ENCODE results near the gene FLNB.
"Not testable (repeated sequence)": the region's sequence is repeated elsewhere in the genome, so short reads cannot be mapped to it uniquely, and the experiment has no call there.

Gene FLNB

DNA sequence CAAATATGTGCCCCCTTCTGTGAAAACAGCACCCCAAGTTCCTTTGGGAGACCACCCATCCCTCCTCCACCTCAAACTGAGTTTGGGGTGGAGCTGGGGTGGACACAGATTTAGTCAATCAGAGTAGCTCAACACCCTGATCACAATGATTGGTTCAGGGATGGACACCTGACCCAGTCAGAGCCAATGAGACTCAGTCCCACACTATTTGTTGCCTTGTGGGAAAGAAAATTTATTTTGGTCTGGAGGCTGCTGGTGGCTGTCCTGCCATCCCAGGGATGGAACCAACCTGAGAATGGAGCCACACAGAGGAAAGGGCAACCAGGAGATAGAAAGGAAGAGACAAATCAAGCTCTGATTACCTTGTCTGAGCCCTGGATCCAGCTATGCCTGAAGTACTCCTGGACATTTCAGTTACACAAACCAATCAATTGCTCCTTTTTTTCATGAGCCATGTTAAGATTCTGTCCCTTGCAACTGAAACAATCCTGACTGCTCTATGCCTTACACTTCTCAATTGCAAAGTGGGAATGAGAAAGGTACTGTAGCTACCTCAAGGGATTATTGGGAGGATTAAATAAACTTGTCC lies 192.0 kb downstream of the FLNB start:
- no peak overlapping the region for H3K4me3 ChIP-seq (ENCODE audit: control insufficient read depth, low read depth, low read length)
- TF ChIP-seq, protein P1, sequence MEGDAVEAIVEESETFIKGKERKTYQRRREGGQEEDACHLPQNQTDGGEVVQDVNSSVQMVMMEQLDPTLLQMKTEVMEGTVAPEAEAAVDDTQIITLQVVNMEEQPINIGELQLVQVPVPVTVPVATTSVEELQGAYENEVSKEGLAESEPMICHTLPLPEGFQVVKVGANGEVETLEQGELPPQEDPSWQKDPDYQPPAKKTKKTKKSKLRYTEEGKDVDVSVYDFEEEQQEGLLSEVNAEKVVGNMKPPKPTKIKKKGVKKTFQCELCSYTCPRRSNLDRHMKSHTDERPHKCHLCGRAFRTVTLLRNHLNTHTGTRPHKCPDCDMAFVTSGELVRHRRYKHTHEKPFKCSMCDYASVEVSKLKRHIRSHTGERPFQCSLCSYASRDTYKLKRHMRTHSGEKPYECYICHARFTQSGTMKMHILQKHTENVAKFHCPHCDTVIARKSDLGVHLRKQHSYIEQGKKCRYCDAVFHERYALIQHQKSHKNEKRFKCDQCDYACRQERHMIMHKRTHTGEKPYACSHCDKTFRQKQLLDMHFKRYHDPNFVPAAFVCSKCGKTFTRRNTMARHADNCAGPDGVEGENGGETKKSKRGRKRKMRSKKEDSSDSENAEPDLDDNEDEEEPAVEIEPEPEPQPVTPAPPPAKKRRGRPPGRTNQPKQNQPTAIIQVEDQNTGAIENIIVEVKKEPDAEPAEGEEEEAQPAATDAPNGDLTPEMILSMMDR (IDR thresholded peaks at IDR 0.05; ENCODE audit: control insufficient read depth, insufficient read depth, low read depth, low read length, missing control alignments), result no peak

DNA sequence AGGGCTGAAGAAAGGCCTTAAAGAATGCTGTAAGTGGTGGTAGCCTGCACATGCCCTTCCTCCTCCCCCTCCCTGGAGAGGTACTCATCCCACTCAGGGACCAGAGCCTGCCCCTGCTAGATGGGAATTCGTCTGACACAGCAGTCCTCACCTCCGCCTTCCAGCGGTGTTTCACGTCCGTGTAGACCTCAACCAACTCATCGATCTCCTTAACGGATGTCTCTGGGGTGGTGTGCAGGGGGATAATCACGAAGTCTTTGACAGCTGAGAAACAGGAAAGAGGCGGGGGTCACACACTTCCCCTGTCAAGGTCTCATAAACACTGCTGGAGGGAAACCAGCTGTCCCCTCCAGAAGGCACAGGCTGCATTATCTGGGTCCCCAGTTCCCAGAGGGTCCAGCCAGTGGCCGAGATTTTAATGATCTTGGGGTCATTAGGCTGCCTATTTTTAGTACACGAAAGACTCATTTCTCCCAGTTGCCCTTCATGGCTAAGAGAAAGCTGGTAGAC lies 192.7 kb downstream of the FLNB start:
- DNase-seq (ENCODE audit: low read depth), result no peak
- no peak overlapping the region for H3K4me3 ChIP-seq (ENCODE audit: control insufficient read depth, low read depth, low read length)

More for the DNA sequence above, 192.0 kb downstream of the FLNB start:
- no peak for DNase-seq (ENCODE audit: low read depth)

DNA sequence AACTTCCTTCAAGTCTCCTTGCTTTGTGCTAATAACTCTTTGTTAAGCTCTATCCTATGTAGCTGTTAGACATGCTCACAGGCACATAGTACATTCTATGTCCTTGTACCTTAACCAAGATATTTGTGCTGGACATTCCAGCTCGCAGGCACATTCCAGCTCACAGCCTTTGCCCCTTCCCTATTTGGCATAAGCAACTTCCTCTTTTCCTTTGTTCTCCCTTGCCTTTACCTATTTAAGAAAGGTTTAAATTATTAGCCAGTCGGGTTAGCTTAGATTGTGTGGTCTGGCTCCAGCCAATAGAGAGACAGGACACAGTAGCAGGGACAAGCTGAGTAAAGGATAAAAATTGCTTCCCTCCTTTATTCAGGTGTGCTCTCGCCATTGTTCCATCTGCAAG lies 193.2 kb downstream of the FLNB start:
- not testable (repeated sequence) for H3K4me3 ChIP-seq (ENCODE audit: control insufficient read depth, low read depth, low read length); DNase-seq (ENCODE audit: low read depth)

More for the DNA sequence above, 192.7 kb downstream of the FLNB start:
- TF ChIP-seq, protein P1 (IDR thresholded peaks at IDR 0.05; ENCODE audit: control insufficient read depth, insufficient read depth, low read depth, low read length, missing control alignments), result no peak

DNA sequence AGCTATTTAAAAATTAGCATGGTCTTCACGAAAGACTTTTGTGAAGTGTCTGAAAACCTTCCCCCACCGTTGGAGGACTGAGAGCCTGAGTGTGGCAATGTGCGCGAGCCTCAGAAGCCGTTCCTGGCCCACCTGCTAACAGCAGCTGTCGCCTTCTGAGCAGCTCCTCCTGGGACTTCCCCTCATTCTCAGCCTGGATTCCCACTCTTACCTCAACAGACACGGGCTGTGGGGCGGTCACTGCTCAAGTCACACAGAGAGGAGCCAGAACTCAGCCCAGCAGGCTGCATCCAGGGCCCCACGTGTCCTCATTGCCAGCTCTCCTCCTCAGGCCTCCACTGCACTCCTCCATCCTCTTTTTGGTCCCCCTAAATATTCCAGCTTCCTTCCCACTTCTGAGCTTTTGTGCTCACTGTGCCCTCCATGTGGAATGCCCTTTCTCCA lies 194.7 kb downstream of the FLNB start:
- no peak for DNase-seq (ENCODE audit: low read depth)
- TF ChIP-seq, protein P1 (IDR thresholded peaks at IDR 0.05; ENCODE audit: control insufficient read depth, insufficient read depth, low read depth, low read length, missing control alignments), result no peak
- no peak overlapping the region for H3K4me3 ChIP-seq (ENCODE audit: control insufficient read depth, low read depth, low read length)

DNA sequence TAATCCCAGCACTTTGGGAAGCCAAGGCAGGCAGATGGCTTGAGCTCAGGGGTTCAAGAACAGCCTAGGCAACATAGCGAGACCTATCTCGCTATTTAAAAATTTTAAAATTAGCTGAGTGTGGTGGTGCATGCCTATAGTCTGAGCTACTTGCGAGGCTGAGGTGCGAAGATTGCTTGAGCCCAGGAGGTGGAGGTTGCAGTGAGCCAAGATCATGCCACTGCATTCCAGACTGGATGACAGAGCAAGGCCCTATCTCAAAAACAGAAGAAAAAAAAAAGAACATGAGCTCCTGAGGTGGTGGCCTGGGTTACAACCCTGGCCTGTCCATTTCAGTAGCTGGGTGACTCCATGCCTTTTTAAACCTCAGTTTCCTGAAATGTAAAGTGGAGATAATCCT lies 195.3 kb downstream of the FLNB start:
- no peak overlapping the region for H3K4me3 ChIP-seq (ENCODE audit: control insufficient read depth, low read depth, low read length)
- TF ChIP-seq, protein P1 (IDR thresholded peaks at IDR 0.05; ENCODE audit: control insufficient read depth, insufficient read depth, low read depth, low read length, missing control alignments), result no peak
- DNase-seq (ENCODE audit: low read depth), result no peak

DNA sequence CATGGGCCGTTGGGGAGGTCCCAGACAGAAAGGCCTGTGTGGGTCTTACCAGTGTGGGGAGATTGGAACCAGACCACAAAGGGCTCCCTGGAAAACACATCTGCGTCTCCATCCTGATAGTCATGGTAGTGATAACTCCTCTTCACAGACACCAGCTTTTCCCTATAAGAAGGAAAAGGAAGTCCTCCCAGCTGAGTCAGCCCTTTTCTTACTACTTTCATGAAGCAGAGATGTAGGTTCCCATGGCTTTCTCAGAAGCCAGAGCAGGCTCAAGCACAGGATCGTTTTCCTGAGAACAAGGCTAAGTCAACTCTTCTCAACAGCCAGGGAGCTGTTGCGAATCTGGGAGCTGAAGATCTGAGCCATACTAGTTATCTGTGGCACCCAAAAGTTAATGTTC lies 196.5 kb downstream of the FLNB start:
- TF ChIP-seq, protein P1 (IDR thresholded peaks at IDR 0.05; ENCODE audit: control insufficient read depth, insufficient read depth, low read depth, low read length, missing control alignments), result no peak
- no peak for DNase-seq (ENCODE audit: low read depth)
- no peak overlapping the region for H3K4me3 ChIP-seq (ENCODE audit: control insufficient read depth, low read depth, low read length)

DNA sequence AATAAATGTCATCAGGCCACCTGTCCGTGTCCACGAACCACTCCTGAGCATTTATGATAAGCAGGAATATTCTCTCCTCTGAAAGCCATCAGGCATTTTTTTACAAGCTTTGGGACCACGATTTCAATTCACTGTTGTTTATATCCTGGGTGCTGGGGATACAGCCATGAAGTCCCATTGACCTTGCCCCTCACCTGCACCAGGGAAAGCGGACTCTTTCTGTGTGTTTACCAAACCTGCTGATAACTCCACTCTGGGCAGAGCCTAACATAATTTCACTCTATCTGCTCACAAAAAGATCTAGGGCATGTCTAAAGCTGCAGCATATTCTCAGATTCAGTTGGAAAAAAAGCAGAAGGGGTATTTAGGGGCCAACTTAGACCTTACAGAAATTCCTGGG lies 197.8 kb downstream of the FLNB start:
- no peak for DNase-seq (ENCODE audit: low read depth)
- no peak overlapping the region for H3K4me3 ChIP-seq (ENCODE audit: control insufficient read depth, low read depth, low read length)
- TF ChIP-seq, protein P1 (IDR thresholded peaks at IDR 0.05; ENCODE audit: control insufficient read depth, insufficient read depth, low read depth, low read length, missing control alignments), result no peak

Data from AG09309 (cell line).